ENCODE data around the gene CHST14. TPM values are rescaled to one million over a fixed set of nuclear protein-coding genes. Genes with fewer than 3 reads are reported as not detected.

Gene CHST14
- polyA plus RNA-seq, 1 of the 3 experiments (the other 2 are of a cell fraction): 43.2 TPM

DNA sequence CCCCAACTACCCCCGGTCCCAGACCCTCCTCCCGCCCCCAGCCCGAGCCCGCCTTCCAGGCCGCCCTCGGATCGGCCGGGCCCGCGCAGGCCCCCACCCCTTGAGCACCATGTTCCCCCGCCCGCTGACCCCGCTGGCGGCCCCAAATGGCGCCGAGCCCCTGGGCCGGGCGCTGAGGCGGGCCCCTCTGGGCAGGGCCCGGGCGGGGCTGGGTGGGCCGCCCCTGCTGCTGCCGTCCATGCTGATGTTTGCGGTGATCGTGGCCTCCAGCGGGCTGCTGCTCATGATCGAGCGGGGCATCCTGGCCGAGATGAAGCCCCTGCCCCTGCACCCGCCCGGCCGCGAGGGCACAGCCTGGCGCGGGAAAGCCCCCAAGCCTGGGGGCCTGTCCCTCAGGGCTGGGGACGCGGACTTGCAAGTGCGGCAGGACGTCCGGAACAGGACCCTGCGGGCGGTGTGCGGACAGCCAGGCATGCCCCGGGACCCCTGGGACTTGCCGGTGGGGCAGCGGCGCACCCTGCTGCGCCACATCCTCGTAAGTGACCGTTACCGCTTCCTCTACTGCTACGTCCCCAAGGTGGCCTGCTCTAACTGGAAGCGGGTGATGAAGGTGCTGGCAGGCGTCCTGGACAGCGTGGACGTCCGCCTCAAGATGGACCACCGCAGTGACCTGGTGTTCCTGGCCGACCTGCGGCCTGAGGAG is 472 bp downstream of the CHST14 start:
- Histone ChIP-seq H3K9me2 (no peaks in the 10 kb centered on the region), H3K36me3 (replicated peaks in 1 of 2; ENCODE audit: control insufficient read depth in 1 of 2, insufficient read depth in 2 of 2, low read length in 1 of 2) (peaks cover 0 to 5% of the 10 kb centered on the region in 2 experiments), H3K4me1 (ENCODE audit: control insufficient read depth in 1 of 2, insufficient read depth in 2 of 2, low read depth in 1 of 2, low read length in 1 of 2) (peaks cover 15 to 27% of the 10 kb centered on the region in 2 experiments; a peak in 3 of 4 replicates), H3K9me3 (no peaks in the 10 kb centered on the region), H4K20me1 (ENCODE audit: insufficient read depth) (no peaks in the 10 kb centered on the region), H3K9ac (peak overlapping the region; percentile 80), H2AFZ (ENCODE audit: low read depth) (peak overlapping the region; percentile 83; the same call in 1 of the 2 replicates), H3K79me2 (ENCODE audit: insufficient read depth) (peaks cover 9% of the 10 kb centered on the region; the same call in 1 of the 2 replicates), H3F3A (replicated peaks; ENCODE audit: insufficient read depth) (peaks cover 23% of the 10 kb centered on the region), H3K27ac (ENCODE audit: low read depth in 2 of 2, low read length in 1 of 2) (peak overlapping the region in 1 of 2 experiments; percentile 76; a peak in 2 of 4 replicates), H3K27me3 (ENCODE audit: insufficient read depth) (no peaks in the 10 kb centered on the region), H3K4me3 (ENCODE audit: low read depth in 2 of 2, low read length in 1 of 2) (peak overlapping the region; percentile 83 to 86), H3K4me2 (peak overlapping the region; percentile 99)
- ChIA-PET CTCF (interaction anchor here (1.1 to 1.6 kb wide), 4 partner anchors 15 to 30 kb away, joined by 3 to 11 read pairs (median 4); partner anchors contain the start of gene BAHD1), POLR2A (interaction anchor here (1.2 to 1.5 kb wide), 2 partner anchors 8 to 30 kb away, joined by 3 to 5 read pairs; no protein-coding TSS in a partner anchor)
- TF ChIP-seq RCOR1 (IDR thresholded peaks at IDR 0.05; ENCODE audit: low read length): no peak
- TF ChIP-seq MXI1 (IDR thresholded peaks at IDR 0.05; ENCODE audit: low read depth, low read length): peak; percentile 11; the same call in 1 of the 2 replicates
- WGBS (ENCODE audit: low lambda C conversion rate): 3% methylated on average over 20 of the region's 60 CpGs
- DNase-seq: no peak

DNA sequence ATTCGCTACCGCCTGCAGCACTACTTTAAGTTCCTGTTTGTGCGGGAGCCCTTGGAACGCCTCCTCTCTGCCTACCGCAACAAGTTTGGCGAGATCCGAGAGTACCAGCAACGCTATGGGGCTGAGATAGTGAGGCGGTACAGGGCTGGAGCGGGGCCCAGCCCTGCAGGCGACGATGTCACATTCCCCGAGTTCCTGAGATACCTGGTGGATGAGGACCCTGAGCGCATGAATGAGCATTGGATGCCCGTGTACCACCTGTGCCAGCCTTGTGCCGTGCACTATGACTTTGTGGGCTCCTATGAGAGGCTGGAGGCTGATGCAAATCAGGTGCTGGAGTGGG is 995 bp downstream of the CHST14 start:
- Histone ChIP-seq H3K4me2 (peak overlapping the region; percentile 99), H3K79me2 (ENCODE audit: insufficient read depth) (peaks cover 9% of the 10 kb centered on the region; the same call in 1 of the 2 replicates), H3K9ac (peak overlapping the region; percentile 80), H3K27ac (ENCODE audit: low read depth in 2 of 2, low read length in 1 of 2) (peak overlapping the region in 1 of 2 experiments; percentile 76; a peak in 2 of 4 replicates), H3K9me2 (no peaks in the 10 kb centered on the region), H3K4me3 (ENCODE audit: low read depth in 2 of 2, low read length in 1 of 2) (peak overlapping the region; percentile 83 to 86), H3K27me3 (ENCODE audit: insufficient read depth) (no peaks in the 10 kb centered on the region), H3K36me3 (replicated peaks in 1 of 2; ENCODE audit: control insufficient read depth in 1 of 2, insufficient read depth in 2 of 2, low read length in 1 of 2) (peaks cover 0 to 2% of the 10 kb centered on the region in 2 experiments), H3K9me3 (no peaks in the 10 kb centered on the region), H4K20me1 (ENCODE audit: insufficient read depth) (no peaks in the 10 kb centered on the region), H3F3A (replicated peaks; ENCODE audit: insufficient read depth) (peaks cover 23% of the 10 kb centered on the region), H2AFZ (ENCODE audit: low read depth) (peak overlapping the region; percentile 83; the same call in 1 of the 2 replicates), H3K4me1 (ENCODE audit: control insufficient read depth in 1 of 2, insufficient read depth in 2 of 2, low read depth in 1 of 2, low read length in 1 of 2) (peaks cover 15 to 27% of the 10 kb centered on the region in 2 experiments; a peak in 3 of 4 replicates)
- ChIA-PET POLR2A (no interaction called here), CTCF (interaction anchor here (0.8 kb wide), 1 partner anchor 35 kb away, joined by 3 read pairs; no protein-coding TSS in a partner anchor)
- 17% methylated on average over 3 of the region's 16 CpGs for WGBS (ENCODE audit: low lambda C conversion rate)
- DNase-seq: no peak
- TF ChIP-seq, protein P1, sequence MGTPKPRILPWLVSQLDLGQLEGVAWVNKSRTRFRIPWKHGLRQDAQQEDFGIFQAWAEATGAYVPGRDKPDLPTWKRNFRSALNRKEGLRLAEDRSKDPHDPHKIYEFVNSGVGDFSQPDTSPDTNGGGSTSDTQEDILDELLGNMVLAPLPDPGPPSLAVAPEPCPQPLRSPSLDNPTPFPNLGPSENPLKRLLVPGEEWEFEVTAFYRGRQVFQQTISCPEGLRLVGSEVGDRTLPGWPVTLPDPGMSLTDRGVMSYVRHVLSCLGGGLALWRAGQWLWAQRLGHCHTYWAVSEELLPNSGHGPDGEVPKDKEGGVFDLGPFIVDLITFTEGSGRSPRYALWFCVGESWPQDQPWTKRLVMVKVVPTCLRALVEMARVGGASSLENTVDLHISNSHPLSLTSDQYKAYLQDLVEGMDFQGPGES (IDR thresholded peaks at IDR 0.05; ENCODE audit: low read depth, low read length): no peak
- TF ChIP-seq, protein P2, sequence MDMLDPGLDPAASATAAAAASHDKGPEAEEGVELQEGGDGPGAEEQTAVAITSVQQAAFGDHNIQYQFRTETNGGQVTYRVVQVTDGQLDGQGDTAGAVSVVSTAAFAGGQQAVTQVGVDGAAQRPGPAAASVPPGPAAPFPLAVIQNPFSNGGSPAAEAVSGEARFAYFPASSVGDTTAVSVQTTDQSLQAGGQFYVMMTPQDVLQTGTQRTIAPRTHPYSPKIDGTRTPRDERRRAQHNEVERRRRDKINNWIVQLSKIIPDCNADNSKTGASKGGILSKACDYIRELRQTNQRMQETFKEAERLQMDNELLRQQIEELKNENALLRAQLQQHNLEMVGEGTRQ (IDR thresholded peaks at IDR 0.05; ENCODE audit: borderline replicate concordance, low read depth, low read length): no peak
- TF ChIP-seq YY1 (IDR thresholded peaks at IDR 0.05; ENCODE audit: low read depth) (no peak), NFIC (IDR thresholded peaks at IDR 0.05; ENCODE audit: borderline replicate concordance) (no peak)

Measured in SK-N-SH (cell line).